Measurements from ENCODE around the gene SMIM9. TPM values are rescaled to one million over a fixed set of nuclear protein-coding genes. Genes with fewer than 3 reads are reported as not detected.
A peak's percentile ranks its signal among the peaks of the same experiment; 100 is the strongest.
"Not testable (repeated sequence)": the region's sequence is repeated elsewhere in the genome, so short reads cannot be mapped to it uniquely, and the experiment has no call there.

Gene SMIM9
- polyA plus RNA-seq, 3 donors, result not detected

DNA sequence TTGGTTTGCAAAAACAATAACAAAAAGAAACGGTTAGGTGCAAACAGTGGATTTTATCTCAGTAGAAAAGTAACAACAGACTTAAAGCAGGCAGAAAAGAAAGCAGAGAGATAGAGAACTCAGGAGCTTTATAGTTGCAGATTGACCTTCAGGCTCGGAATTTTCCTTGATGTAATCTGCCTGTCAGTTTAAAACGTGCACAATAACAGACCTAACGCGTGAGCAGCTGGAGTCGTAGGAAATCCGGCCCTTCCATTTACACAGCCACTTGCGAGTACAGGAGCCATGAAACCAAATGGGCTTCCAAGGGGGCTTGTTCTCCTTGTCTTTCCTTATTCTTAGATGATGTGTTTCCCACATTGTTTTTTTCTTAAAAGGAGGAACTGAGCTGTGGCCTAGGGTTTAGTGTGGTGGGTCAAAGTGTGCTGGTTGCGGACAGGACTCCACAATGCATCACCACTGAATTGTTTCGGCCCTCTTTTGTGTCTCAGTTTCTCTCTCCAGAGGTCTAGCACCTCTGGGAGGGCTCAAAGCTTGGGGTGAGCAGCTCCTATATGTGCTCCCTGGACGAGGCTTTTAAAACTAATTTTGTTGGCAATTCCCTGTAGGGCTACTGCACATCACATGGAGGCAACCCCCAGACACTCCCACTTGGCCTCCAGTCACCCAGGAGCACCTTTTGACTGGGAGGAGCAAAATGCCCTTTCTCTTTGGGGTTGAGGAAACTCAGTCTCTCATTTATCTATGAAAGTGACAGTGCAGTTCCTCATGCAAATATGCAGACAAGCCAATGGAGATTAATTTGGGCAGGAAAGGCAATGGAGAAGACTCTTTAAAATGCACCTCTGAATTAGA lies 15.3 kb downstream of the SMIM9 start:
- Histone ChIP-seq H3K27me3 (ENCODE audit: control insufficient read depth in 2 of 2, insufficient read depth in 2 of 2, low read length in 2 of 2) (no peaks in the 10 kb centered on the region), H3K9me3 (replicated peaks in 1 of 2; ENCODE audit: control insufficient read depth in 1 of 2, insufficient read depth in 1 of 2, low read length in 2 of 2) (no peaks in the 10 kb centered on the region), H3K9ac (ENCODE audit: insufficient read depth, low read length, poor library complexity, severe bottlenecking) (no peak overlapping the region), H3K27ac (ENCODE audit: low read depth in 1 of 2, low read length in 2 of 2) (no peak overlapping the region), H3K79me2 (ENCODE audit: insufficient read depth, low read length) (no peaks in the 10 kb centered on the region), H2AFZ (ENCODE audit: insufficient read depth, low read depth, low read length, poor library complexity, severe bottlenecking) (no peak overlapping the region), H3K4me3 (replicated peaks in 1 of 3; ENCODE audit: low read depth in 2 of 3, low read length in 3 of 3) (no peak overlapping the region), H3K4me2 (replicated peaks; ENCODE audit: extremely low read depth, low read length, poor library complexity, severe bottlenecking) (no peak overlapping the region), H4K20me1 (ENCODE audit: insufficient read depth, low read length) (no peaks in the 10 kb centered on the region), H3K36me3 (replicated peaks in 1 of 2; ENCODE audit: control insufficient read depth in 1 of 2, insufficient read depth in 2 of 2, low read length in 2 of 2) (no peaks in the 10 kb centered on the region), H3K4me1 (ENCODE audit: control insufficient read depth in 1 of 2, insufficient read depth in 2 of 2, low read length in 2 of 2) (no peaks in the 10 kb centered on the region)
- no peak overlapping the region for H3K4me3 Mint-ChIP-seq
- no peaks in the 10 kb centered on the region for H3K36me3 Mint-ChIP-seq
- intact Hi-C loops (cut with micrococcal nuclease), result no loop called here
- 95% methylated on average over 4 of the region's 11 CpGs for WGBS (ENCODE audit: insufficient coverage)
- peaks cover 0 to 2% (median 0%) of the 10 kb centered on the region in 3 donors for H3K27me3 Mint-ChIP-seq (ENCODE audit: low read depth in 3 of 3)
- H3K9me3 Mint-ChIP-seq, result peaks cover 0 to 8% (median 6%) of the 10 kb centered on the region in 7 donors
- no peaks in the 10 kb centered on the region for H3K4me1 Mint-ChIP-seq
- H3K27ac Mint-ChIP-seq, result peak overlapping the region in 1 of 7 donors; percentile 4
- no peak for DNase-seq
- TF ChIP-seq, protein P1, sequence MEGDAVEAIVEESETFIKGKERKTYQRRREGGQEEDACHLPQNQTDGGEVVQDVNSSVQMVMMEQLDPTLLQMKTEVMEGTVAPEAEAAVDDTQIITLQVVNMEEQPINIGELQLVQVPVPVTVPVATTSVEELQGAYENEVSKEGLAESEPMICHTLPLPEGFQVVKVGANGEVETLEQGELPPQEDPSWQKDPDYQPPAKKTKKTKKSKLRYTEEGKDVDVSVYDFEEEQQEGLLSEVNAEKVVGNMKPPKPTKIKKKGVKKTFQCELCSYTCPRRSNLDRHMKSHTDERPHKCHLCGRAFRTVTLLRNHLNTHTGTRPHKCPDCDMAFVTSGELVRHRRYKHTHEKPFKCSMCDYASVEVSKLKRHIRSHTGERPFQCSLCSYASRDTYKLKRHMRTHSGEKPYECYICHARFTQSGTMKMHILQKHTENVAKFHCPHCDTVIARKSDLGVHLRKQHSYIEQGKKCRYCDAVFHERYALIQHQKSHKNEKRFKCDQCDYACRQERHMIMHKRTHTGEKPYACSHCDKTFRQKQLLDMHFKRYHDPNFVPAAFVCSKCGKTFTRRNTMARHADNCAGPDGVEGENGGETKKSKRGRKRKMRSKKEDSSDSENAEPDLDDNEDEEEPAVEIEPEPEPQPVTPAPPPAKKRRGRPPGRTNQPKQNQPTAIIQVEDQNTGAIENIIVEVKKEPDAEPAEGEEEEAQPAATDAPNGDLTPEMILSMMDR (IDR thresholded peaks at IDR 0.05), result no peak

DNA sequence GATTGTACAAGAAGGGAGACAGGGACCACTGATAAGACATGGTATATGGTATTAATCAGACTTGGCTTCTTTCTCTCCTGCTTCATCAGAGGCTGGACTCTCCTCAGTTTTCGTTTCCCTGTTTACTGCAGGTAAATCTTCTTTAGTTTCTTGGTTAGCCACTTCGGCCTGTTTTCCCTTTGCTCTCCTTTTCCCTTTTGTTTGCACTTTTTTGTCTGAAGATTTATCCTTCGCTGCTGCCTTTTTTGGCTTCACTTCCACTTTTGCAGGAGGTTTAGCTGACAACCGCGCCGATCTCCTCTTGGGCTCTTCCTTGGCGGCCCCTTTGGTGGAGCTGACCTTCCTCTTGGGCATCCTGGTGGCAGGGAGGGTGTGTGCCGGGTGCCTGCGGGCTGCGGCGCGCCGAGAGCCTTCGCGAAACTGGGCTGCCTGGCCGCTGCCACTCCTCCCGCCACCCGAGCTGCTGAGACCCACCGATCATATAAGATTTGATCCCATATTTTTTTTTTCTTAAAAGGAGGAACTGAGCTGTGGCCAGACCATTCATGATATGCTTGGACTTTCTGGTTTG lies 17.3 kb downstream of the SMIM9 start:
- H3K9me3 Mint-ChIP-seq; H3K27me3 ChIP-seq (ENCODE audit: control insufficient read depth in 2 of 2, insufficient read depth in 2 of 2, low read length in 2 of 2); H3K4me2 ChIP-seq (replicated peaks; ENCODE audit: extremely low read depth, low read length, poor library complexity, severe bottlenecking); H3K4me3 Mint-ChIP-seq; H3K27ac ChIP-seq (ENCODE audit: low read depth in 1 of 2, low read length in 2 of 2); H2AFZ ChIP-seq (ENCODE audit: insufficient read depth, low read depth, low read length, poor library complexity, severe bottlenecking); H4K20me1 ChIP-seq (ENCODE audit: insufficient read depth, low read length); H3K36me3 ChIP-seq (replicated peaks in 1 of 2; ENCODE audit: control insufficient read depth in 1 of 2, insufficient read depth in 2 of 2, low read length in 2 of 2); H3K4me1 ChIP-seq (ENCODE audit: control insufficient read depth in 1 of 2, insufficient read depth in 2 of 2, low read length in 2 of 2); DNase-seq; H3K79me2 ChIP-seq (ENCODE audit: insufficient read depth, low read length); H3K9ac ChIP-seq (ENCODE audit: insufficient read depth, low read length, poor library complexity, severe bottlenecking); intact Hi-C loops (cut with micrococcal nuclease); H3K4me1 Mint-ChIP-seq; H3K4me3 ChIP-seq (replicated peaks in 1 of 3; ENCODE audit: low read depth in 2 of 3, low read length in 3 of 3); H3K9me3 ChIP-seq (replicated peaks in 1 of 2; ENCODE audit: control insufficient read depth in 1 of 2, insufficient read depth in 1 of 2, low read length in 2 of 2); H3K27me3 Mint-ChIP-seq (ENCODE audit: low read depth in 3 of 3); H3K36me3 Mint-ChIP-seq; H3K27ac Mint-ChIP-seq: not testable (repeated sequence)
- WGBS (ENCODE audit: insufficient coverage), result no CpG with 5 or more reads among the region's 19 CpGs

DNA sequence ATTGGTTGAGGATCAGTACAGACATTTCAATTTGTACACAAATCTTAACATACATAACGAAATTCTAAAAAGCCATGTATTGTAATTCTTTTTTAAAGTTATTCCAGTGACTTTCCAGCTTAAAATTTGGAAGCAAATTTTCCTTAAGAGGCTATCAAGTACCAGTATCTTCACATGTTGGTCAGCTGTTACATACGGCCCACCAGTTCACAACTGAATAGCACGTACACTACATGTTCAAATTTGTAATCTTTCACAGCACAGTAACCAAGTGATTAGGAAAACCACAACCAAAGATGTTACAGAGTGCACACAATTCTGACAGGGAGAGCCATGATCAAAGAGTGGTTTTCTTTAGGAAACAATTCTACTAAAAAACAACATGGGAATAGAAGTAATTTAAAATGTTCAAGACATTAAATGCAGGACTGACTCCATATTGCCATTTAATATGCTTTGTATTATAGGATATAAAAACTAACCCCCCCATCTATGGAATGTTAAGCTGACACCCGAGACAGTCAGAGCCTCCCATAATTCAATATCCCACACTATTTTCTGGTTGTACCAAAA lies 18.1 kb downstream of the SMIM9 start:
- H3K79me2 ChIP-seq (ENCODE audit: insufficient read depth, low read length); H3K9me3 ChIP-seq (replicated peaks in 1 of 2; ENCODE audit: control insufficient read depth in 1 of 2, insufficient read depth in 1 of 2, low read length in 2 of 2); H3K4me2 ChIP-seq (replicated peaks; ENCODE audit: extremely low read depth, low read length, poor library complexity, severe bottlenecking); H3K27me3 ChIP-seq (ENCODE audit: control insufficient read depth in 2 of 2, insufficient read depth in 2 of 2, low read length in 2 of 2); H3K27ac ChIP-seq (ENCODE audit: low read depth in 1 of 2, low read length in 2 of 2); H3K4me1 ChIP-seq (ENCODE audit: control insufficient read depth in 1 of 2, insufficient read depth in 2 of 2, low read length in 2 of 2); H4K20me1 ChIP-seq (ENCODE audit: insufficient read depth, low read length); H3K9ac ChIP-seq (ENCODE audit: insufficient read depth, low read length, poor library complexity, severe bottlenecking); H3K27ac Mint-ChIP-seq; H2AFZ ChIP-seq (ENCODE audit: insufficient read depth, low read depth, low read length, poor library complexity, severe bottlenecking); H3K4me3 Mint-ChIP-seq; H3K9me3 Mint-ChIP-seq; H3K4me3 ChIP-seq (replicated peaks in 1 of 3; ENCODE audit: low read depth in 2 of 3, low read length in 3 of 3); H3K27me3 Mint-ChIP-seq (ENCODE audit: low read depth in 3 of 3); H3K36me3 ChIP-seq (replicated peaks in 1 of 2; ENCODE audit: control insufficient read depth in 1 of 2, insufficient read depth in 2 of 2, low read length in 2 of 2); H3K4me1 Mint-ChIP-seq; H3K36me3 Mint-ChIP-seq; DNase-seq; intact Hi-C loops (cut with micrococcal nuclease): not testable (repeated sequence)
- no CpG with 5 or more reads among the region's 4 CpGs for WGBS (ENCODE audit: insufficient coverage)

Measured in CD14-positive monocyte (primary cell).